Left lung (tissue), 10 donors: ENCODE measurements around the gene SLC24A3. TPM values are rescaled to one million over a fixed set of nuclear protein-coding genes. Genes with fewer than 3 reads are reported as not detected.

Experiments
- ATAC-seq: fragments of 200-7000 bp; cut with Tn5 transposase; one replicate; pipeline ENCODE4 v1.9.1; 2020; ENCODE audit warnings: moderate library complexity
- DNase-seq, 4 donors: peaks; one replicate each; pipeline ENCODE4 v3.0.0-alpha.2; 2013 to 2020
- H3K27ac ChIP-seq, 2 donors: fragments of 200-600 bp; sonication (generic) in 1 of 2; one replicate each; pipeline versions ENCODE4 v1.5.0 to v1.8.0; 2020 to 2021
- H3K27me3 ChIP-seq, 2 donors: fragments of 200-600 bp; sonication (generic) in 1 of 2; one replicate each; pipeline versions ENCODE4 v1.5.0 to v1.8.0; 2020 to 2021
- H3K36me3 ChIP-seq, 2 donors: fragments of 200-600 bp; sonication (generic) in 1 of 2; one replicate each; pipeline versions ENCODE4 v1.5.0 to v1.8.0; 2020 to 2021
- H3K4me1 ChIP-seq, 2 donors: fragments of 200-600 bp; one replicate each; pipeline ENCODE4 v1.8.0; 2021
- H3K4me3 ChIP-seq, 2 donors: fragments of 200-600 bp; sonication (generic) in 1 of 2; one replicate each; pipeline versions ENCODE4 v1.5.0 to v1.8.0; 2020 to 2021; ENCODE audit warnings: mild to moderate bottlenecking in 1 of 2
- H3K9me3 ChIP-seq, 2 donors: fragments of 200-600 bp; sonication (generic) in 1 of 2; one replicate each; pipeline versions ENCODE4 v1.5.0 to v1.8.0; 2020 to 2021
- intact Hi-C, 2 donors: fragments of 100-400 bp; cut with DNase I; formaldehyde crosslinking; loops; one replicate each; pipeline versions ENCODE4 v1.11.2 to v1.14.2; 2022
- polyA plus RNA-seq, 6 donors: library from polyadenylated mRNA; unstranded; fragments of 120-200 nt; gene quantifications; one replicate each; pipeline ENCODE4 v1.2.1, GENCODE V29; 2013; ENCODE audit not compliant: insufficient read length in 6 of 6
- total RNA-seq, 2 donors: library from RNA; stranded (reverse); fragmentation: NEBNext Ultra II Directional; extraction: Animal tissue kit (Norgen Biotek cat#: 25700); gene quantifications; one replicate each; pipeline ENCODE4 v1.2.1, GENCODE V29; 2021
- TF ChIP-seq, protein P1 (sequence below), 2 donors: fragments of 200-600 bp; sonication (generic) in 1 of 2; IDR thresholded peaks; one replicate each; pipeline versions ENCODE4 v1.5.0 to v1.8.0; 2021; ENCODE audit warnings: antibody characterized with exemption in 2 of 2
- donor health status: DM: no; HTN: yes; CAD: no.
- donor health status: DM: no; HTN: no; CAD: no.

Gene SLC24A3
- total and polyA plus RNA-seq, 8 donors = 4.4 to 8.7 (median 6.6) TPM

DNA sequence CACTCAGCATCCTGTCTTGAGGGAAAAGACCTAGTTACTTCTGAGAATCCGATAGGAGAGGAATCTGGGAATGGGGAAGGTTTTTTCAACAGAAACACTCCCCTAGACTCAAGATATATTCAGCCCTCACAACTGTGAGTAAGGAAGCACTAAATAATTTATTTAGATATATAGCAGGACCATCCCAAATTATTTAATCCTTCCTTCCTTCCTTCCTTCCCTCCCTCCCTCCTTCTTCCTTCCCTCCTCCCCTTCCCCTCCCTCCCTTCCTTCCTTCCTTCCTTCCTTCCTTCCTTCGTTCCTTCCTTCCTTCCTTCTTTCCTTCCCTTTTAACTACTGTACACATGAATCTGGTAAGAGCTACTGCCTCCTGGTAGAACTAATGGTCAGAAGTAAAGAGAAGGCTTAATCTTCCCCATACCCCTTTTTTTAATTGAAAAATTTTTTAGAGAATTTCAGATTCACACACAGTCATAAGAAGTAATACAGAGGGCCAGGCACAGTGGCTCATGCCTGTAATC, 10.1 kb downstream of the SLC24A3 start:
- Histone ChIP-seq H3K27me3 (no peaks in the 10 kb centered on the region), H3K36me3 (no peaks in the 10 kb centered on the region), H3K27ac (no peak overlapping the region), H3K4me1 (no peaks in the 10 kb centered on the region), H3K4me3 (no peak overlapping the region), H3K9me3 (peaks cover 4 to 8% of the 10 kb centered on the region in 2 donors)
- intact Hi-C loops = no loop called here
- ATAC-seq = no peak
- TF ChIP-seq, protein P1, sequence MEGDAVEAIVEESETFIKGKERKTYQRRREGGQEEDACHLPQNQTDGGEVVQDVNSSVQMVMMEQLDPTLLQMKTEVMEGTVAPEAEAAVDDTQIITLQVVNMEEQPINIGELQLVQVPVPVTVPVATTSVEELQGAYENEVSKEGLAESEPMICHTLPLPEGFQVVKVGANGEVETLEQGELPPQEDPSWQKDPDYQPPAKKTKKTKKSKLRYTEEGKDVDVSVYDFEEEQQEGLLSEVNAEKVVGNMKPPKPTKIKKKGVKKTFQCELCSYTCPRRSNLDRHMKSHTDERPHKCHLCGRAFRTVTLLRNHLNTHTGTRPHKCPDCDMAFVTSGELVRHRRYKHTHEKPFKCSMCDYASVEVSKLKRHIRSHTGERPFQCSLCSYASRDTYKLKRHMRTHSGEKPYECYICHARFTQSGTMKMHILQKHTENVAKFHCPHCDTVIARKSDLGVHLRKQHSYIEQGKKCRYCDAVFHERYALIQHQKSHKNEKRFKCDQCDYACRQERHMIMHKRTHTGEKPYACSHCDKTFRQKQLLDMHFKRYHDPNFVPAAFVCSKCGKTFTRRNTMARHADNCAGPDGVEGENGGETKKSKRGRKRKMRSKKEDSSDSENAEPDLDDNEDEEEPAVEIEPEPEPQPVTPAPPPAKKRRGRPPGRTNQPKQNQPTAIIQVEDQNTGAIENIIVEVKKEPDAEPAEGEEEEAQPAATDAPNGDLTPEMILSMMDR (IDR thresholded peaks at IDR 0.05) = no peak
- DNase-seq = no peak

- Histone ChIP-seq H3K36me3 (no peaks in the 10 kb centered on the region), H3K4me1 (no peaks in the 10 kb centered on the region), H3K9me3 (peaks cover 4 to 8% of the 10 kb centered on the region in 2 donors), H3K27ac (no peak overlapping the region), H3K4me3 (no peak overlapping the region), H3K27me3 (no peaks in the 10 kb centered on the region)
- intact Hi-C loops = no loop called here
- TF ChIP-seq, protein P1 (IDR thresholded peaks at IDR 0.05) = no peak
- ATAC-seq = no peak
- DNase-seq = no peak
Observed at GRCh38 chr20:19223640-19224039, 11.2 kb downstream of the SLC24A3 start.

DNA sequence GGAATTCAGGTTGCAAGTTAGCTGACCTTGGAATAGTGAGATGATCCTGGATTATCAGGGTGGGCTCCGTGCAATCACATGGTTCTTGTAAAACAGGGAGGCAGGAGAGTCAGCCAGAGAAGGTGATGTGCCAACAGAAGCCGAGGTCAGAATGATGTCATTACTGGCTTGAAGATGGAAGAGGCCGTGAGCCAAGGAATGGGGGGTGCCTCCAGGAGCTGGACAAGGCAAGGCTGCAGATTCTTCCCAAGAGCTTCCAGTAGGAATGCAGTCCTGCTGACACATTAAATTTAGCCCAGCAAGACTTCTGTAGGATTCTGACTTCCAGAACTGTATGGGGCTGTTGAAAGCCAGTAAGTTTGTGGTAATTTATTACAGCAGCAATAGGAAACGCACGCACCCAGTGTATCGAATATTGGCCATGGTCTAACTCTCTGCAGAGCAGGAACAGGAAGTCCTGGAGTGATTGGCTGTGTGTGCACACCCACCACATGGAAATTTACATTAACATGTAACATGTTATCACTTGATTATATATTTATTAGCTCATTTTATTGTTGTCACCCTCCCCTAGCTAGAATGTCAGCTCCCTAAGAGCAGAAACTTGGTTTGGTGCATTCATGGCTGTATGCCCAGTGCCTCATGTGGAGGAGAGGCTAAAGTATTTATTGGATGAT, 19.1 kb downstream of the SLC24A3 start:
- Histone ChIP-seq H3K9me3 (peaks cover 0 to 4% of the 10 kb centered on the region in 2 donors), H3K36me3 (no peaks in the 10 kb centered on the region), H3K4me3 (no peak overlapping the region), H3K27me3 (no peaks in the 10 kb centered on the region), H3K27ac (no peak overlapping the region), H3K4me1 (peaks cover 0 to 7% of the 10 kb centered on the region in 2 donors)
- TF ChIP-seq, protein P1 (IDR thresholded peaks at IDR 0.05) = no peak
- no peak for DNase-seq
- no peak for ATAC-seq
- intact Hi-C loops = no loop called here

DNA sequence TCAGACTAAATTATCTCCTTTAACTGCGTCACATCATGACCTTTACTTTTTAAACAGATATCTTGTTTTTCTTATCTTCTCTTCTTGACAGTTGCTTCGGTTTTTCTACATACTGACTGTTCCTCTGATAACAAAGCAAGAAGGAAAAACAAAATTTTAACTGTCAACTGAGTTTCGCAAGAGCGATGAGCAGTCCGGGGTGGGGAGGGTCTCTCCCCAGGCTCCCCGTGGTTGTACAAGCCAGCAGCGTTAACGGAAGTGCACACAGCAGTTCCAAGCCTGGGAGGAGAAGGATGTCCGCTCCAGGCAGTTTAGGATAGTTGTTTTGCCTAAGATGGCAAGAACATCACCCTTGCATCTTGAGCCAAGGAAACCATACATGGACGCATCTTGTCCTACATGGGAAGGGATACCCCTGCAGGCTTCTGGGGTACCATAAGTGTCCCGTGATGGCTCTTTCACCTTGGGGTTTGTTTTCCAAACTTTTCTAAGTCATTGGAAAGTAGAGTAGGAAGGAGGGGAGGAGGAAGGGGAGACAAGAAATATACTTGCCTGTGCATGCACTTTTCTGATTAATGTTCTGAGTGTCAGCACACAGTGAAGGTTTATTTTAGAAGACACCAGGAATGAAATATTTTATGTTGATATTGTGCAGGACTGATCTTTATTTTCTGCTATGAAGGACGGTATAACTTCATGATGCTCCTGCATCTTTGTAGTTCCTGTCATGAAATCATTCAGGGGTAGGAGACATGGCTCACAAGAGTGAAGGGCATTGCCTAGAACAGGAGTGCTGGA, 20.8 kb downstream of the SLC24A3 start:
- Histone ChIP-seq H3K36me3 (no peaks in the 10 kb centered on the region), H3K27me3 (no peaks in the 10 kb centered on the region), H3K4me3 (no peak overlapping the region), H3K4me1 (peaks cover 0 to 7% of the 10 kb centered on the region in 2 donors), H3K9me3 (no peaks in the 10 kb centered on the region), H3K27ac (no peak overlapping the region)
- DNase-seq (peak in 1 of 4 donors; percentile 54), ATAC-seq (peak; percentile 52)
- intact Hi-C loops = no loop called here
- TF ChIP-seq, protein P1 (IDR thresholded peaks at IDR 0.05) = no peak
